ENCODE data around the gene INTS11. TPM values are rescaled to one million over a fixed set of nuclear protein-coding genes. Genes with fewer than 3 reads are reported as not detected.
A peak's percentile ranks its signal among the peaks of the same experiment; 100 is the strongest.

The INTS11 gene
- total and polyA plus RNA-seq, 2 of the 13 experiments (the other 11 are each of a cell fraction or from before 2014, with no cell fraction given), result 52.8 to 94.8 TPM

GRCh38 chr1:1287288-1288110, 37.0 kb downstream of the INTS11 start (continued):
- TF ChIP-seq DPF2 (CRISPR knock-in tag; IDR thresholded peaks at IDR 0.05; ENCODE audit: borderline replicate concordance, low read depth) (peak; percentile 74; the same call in 1 of the 2 replicates), ZNF44 (CRISPR knock-in tag; IDR thresholded peaks at IDR 0.05) (no peak), PAX8 (CRISPR knock-in tag; IDR thresholded peaks at IDR 0.05; ENCODE audit: borderline replicate concordance) (0 out of 2 replicates have a peak, but pooled peaks have one; percentile 65), KAT2B (IDR thresholded peaks at IDR 0.05; ENCODE audit: borderline replicate concordance, low read depth, low read length) (no peak), ZNF503 (CRISPR knock-in tag; IDR thresholded peaks at IDR 0.05) (no peak), SAFB2 (CRISPR knock-in tag; IDR thresholded peaks at IDR 0.05; ENCODE audit: borderline replicate concordance, low read depth) (no peak), NCOR1 (IDR thresholded peaks at IDR 0.05; ENCODE audit: borderline replicate concordance, low read length) (no peak), ZMYM4 (CRISPR knock-in tag; IDR thresholded peaks at IDR 0.05) (no peak), TRIM24 (CRISPR knock-in tag; IDR thresholded peaks at IDR 0.05) (no peak), DBP (CRISPR knock-in tag; IDR thresholded peaks at IDR 0.05; ENCODE audit: not compliant biosample characterization) (no peak), ZNF724P (CRISPR knock-in tag; IDR thresholded peaks at IDR 0.05; ENCODE audit: borderline replicate concordance) (0 out of 2 replicates have a peak, but pooled peaks have one; percentile 57), PHF21A (CRISPR knock-in tag; IDR thresholded peaks at IDR 0.05) (0 out of 2 replicates have a peak, but pooled peaks have one; percentile 44), XRCC5 (optimal IDR thresholded peaks at IDR 0.05; ENCODE audit: low read length) (no peak), ZNF580 (CRISPR knock-in tag; IDR thresholded peaks at IDR 0.05; ENCODE audit: borderline replicate concordance, low read depth) (peak; percentile 33; the same call in 1 of the 2 replicates), SAP130 (CRISPR knock-in tag; IDR thresholded peaks at IDR 0.05; ENCODE audit: low read depth) (peak; percentile 73), THAP9 (CRISPR knock-in tag; IDR thresholded peaks at IDR 0.05; ENCODE audit: borderline replicate concordance) (0 out of 2 replicates have a peak, but pooled peaks have one; percentile 9), MTERF4 (CRISPR knock-in tag; IDR thresholded peaks at IDR 0.05) (no peak), PITX1 (CRISPR knock-in tag; IDR thresholded peaks at IDR 0.05) (no peak), SUZ12 (IDR thresholded peaks at IDR 0.05; ENCODE audit: low read depth, low read length) (no peak), CHCHD3 (CRISPR knock-in tag; IDR thresholded peaks at IDR 0.05) (no peak), CAMTA2 (CRISPR knock-in tag; IDR thresholded peaks at IDR 0.05; ENCODE audit: borderline replicate concordance) (0 out of 2 replicates have a peak, but pooled peaks have one; percentile 45)
